ENCODE results near the gene ELK4.
"Not testable (repeated sequence)": the region's sequence is repeated elsewhere in the genome, so short reads cannot be mapped to it uniquely, and the experiment has no call there.

ELK4 gene

DNA sequence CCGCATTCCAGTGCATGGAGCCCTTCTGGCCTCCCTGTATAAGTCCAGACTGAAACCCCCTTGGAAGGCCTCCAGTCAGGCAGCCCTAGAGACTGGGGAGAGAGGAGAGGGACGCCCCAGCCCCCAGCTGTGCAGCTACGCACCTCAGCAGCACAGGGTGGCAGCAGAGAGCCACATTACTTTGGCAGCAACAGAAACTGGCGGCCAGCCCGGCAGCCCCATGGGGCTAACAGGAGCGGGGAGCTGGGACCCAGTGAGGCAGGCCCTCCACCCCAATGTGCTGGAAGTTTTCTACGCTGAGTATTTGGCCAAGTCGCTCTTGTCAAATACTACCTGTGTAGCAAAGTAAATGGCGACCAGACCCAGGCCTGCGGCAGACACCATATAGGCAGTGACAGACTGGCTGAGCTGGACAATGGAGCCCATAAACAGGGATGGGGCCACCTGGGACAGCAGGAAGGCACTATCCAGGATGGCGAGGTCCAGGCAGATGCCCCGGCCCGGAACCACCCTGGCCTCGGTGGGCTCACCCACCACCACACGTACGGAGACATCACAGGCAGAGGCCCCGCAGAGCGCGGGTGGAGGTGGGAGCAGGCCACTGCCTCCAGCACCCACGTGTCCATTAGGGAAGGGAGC, 27.3 kb upstream of the ELK4 start:
- DNase-seq (ENCODE audit: insufficient read length, low spot score) (peak; percentile 80), FAIRE-seq (no peak)
- TF ChIP-seq POLR2A (IDR thresholded peaks at IDR 0.05; ENCODE audit: low read depth, low read length) = 0 out of 2 replicates have a peak, but pooled peaks have one; percentile 21

GRCh38 chr1:205656236-205656635, 24.4 kb upstream of the ELK4 start:
- DNase-seq (ENCODE audit: insufficient read length, low spot score) (no peak), FAIRE-seq (no peak)
- TF ChIP-seq POLR2A (IDR thresholded peaks at IDR 0.05; ENCODE audit: low read depth, low read length) = no peak

DNA sequence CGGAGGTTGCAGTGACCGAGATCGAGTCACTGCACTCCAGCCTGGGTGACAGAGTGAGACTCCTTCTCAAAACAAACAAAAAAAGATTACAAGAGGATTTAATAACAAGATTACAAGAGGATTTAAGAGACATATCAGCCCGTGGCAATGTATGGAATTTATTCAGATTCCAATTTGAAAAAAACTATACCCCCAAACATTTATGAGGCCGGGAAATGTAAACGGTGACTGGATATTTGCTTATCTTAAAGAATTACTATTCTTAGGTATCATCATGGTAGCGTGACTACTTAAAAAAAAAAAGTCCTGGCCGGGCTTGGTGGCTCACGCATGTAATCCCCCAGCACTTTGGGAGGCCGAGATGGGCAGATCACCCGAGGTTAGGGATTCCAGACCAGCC, 21.2 kb upstream of the ELK4 start:
- DNase-seq (ENCODE audit: insufficient read length, low spot score) (no peak), FAIRE-seq (no peak)
- TF ChIP-seq POLR2A (IDR thresholded peaks at IDR 0.05; ENCODE audit: low read depth, low read length) = no peak

GRCh38 chr1:205650241-205650640, 18.4 kb upstream of the ELK4 start:
- DNase-seq (ENCODE audit: insufficient read length, low spot score) (no peak), FAIRE-seq (no peak)
- TF ChIP-seq POLR2A (IDR thresholded peaks at IDR 0.05; ENCODE audit: low read depth, low read length) = no peak

DNA sequence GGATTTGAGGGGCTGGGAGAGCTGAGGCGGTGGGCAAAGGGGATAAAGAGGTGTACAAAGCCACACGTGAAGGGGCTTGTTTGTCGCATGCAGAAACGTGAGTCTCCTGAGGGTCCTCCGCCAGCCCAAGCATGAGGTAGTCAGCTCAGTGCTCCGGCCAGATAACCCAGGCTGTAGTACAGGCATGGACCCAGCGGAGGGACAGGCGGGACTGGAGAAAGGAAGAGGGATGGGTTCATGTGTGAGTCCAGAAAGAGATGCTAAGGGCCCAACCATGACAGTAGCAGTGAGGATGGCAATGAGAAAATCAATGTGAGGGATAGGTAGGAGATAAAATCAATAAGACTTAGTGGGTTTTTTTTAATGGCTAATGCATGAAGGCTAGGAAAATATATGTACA, 13.7 kb upstream of the ELK4 start:
- no peak for TF ChIP-seq POLR2A (IDR thresholded peaks at IDR 0.05; ENCODE audit: low read depth, low read length)
- DNase-seq (ENCODE audit: insufficient read length, low spot score) (no peak), FAIRE-seq (no peak)

- TF ChIP-seq POLR2A (IDR thresholded peaks at IDR 0.05; ENCODE audit: low read depth, low read length) = no peak
- FAIRE-seq = no peak
- no peak for DNase-seq (ENCODE audit: insufficient read length, low spot score)
Observed at GRCh38 chr1:205642679-205643307, 11.0 kb upstream of the ELK4 start.

DNA sequence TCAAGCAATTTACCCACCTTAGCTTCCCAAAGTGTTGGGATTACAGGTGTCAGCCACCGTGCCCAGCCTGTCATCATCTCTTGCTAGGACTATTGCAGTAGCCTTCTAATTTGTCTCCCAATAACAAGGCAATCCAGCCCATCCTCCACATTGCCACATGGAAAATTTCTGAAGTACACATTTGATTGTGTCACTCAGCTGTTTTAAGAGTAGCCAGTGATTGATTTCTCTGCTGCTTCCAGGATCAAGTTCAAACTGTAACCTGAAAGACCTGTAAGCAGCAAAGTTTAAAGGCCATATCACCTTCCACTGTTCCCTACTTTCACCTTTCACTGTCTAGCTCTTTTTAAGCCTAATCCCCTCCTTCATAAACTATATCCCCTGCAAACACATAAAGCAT, 7.8 kb upstream of the ELK4 start:
- no peak for DNase-seq (ENCODE audit: insufficient read length, low spot score)
- no peak for FAIRE-seq
- TF ChIP-seq POLR2A (IDR thresholded peaks at IDR 0.05; ENCODE audit: low read depth, low read length) = no peak

DNA sequence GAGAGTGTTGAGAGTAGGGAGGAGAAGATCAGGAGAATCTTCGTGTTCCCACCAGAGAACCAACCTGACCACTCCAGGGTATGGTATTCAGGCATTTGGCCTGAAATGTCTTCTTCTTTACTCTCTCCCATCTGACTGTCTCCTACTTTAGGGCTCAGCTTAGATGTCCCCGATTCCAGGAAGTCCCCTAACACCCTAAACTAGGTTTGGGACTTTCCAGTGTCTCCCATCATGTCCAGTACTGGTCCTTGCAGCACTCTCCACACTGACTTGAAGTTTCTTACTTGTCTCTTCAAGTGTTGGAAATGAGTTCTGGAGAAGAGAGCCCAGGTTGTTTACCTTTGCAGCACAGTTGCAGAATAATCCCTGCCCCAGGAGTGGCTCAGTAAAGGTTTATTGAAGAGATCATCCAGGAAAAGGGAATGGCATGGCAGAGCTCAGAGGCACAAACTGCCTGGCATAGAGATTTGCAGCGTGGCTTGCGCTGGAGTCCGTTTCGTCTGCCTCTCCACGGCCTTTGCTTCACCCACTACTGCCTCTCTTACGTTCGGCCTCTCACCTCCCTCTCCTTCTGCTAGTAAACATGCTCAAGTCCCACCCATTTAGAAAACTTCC, 6.2 kb upstream of the ELK4 start:
- DNase-seq (ENCODE audit: insufficient read length, low spot score) (no peak), FAIRE-seq (no peak)
- TF ChIP-seq POLR2A (IDR thresholded peaks at IDR 0.05; ENCODE audit: low read depth, low read length) = no peak

GRCh38 chr1:205636732-205637131, 4.9 kb upstream of the ELK4 start:
- no peak for TF ChIP-seq POLR2A (IDR thresholded peaks at IDR 0.05; ENCODE audit: low read depth, low read length)
- no peak for FAIRE-seq
- DNase-seq (ENCODE audit: insufficient read length, low spot score) = no peak

- not testable (repeated sequence) for FAIRE-seq; DNase-seq (ENCODE audit: insufficient read length, low spot score)
Observed at GRCh38 chr1:205636138-205636530, 4.3 kb upstream of the ELK4 start.

DNA sequence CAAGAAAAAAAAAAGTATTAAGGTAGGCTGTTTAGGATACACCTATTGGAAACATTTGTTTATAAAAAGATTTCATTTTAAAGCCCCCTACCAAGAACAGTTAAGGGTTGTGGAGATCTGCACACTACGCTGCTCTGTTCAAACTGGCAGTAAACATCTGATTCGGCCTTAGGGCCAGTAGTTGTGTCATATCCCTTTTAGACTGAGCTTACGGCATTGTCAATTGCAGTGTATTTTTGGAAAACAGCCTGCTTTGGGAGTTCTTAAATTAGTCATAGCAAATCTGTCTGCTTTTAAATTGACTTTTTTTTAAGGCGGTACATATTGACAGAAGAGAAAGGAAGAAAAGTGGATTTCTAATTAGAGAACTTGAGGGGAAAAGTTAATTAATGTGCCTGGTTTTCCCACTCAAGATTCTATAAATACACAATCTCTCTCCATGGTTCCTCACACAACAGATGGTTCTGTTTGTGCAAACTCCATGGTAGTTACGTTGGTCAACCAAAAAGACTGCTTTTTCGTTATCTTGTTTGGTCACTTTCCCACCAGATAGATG, 1.7 kb upstream of the ELK4 start:
- no peak for TF ChIP-seq POLR2A (IDR thresholded peaks at IDR 0.05; ENCODE audit: low read depth, low read length)
- no peak for DNase-seq (ENCODE audit: insufficient read length, low spot score)
- FAIRE-seq = no peak

GRCh38 chr1:205632669-205633169, 908 bp upstream of the ELK4 start:
- TF ChIP-seq POLR2A (IDR thresholded peaks at IDR 0.05; ENCODE audit: low read depth, low read length) = no peak
- DNase-seq (ENCODE audit: insufficient read length, low spot score) (no peak), FAIRE-seq (no peak)

- no peak for FAIRE-seq
- peak; percentile 50 for DNase-seq (ENCODE audit: insufficient read length, low spot score)
- no peak for TF ChIP-seq POLR2A (IDR thresholded peaks at IDR 0.05; ENCODE audit: low read depth, low read length)
Observed at GRCh38 chr1:205631010-205631767, 622 bp downstream of the ELK4 start.

DNA sequence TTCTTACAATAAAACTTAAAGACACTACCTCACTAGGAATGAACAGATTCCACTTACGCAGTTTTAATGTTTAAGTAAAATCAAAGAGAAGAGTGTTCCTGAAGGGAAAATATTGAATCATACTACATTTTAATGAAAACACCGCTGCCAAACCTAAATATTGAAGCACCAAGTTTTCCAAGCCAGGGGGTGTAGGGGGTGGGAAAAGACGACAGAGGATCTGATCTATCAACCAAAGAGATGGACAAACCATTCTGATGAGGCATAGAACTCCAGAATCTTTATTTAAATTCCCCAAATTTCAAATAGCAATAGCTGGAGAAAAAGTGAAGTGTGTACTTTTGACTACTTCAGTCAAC, 1.2 kb downstream of the ELK4 start:
- no peak for FAIRE-seq
- no peak for TF ChIP-seq POLR2A (IDR thresholded peaks at IDR 0.05; ENCODE audit: low read depth, low read length)

More for the DNA sequence above, 1.2 kb downstream of the ELK4 start:
- no peak for DNase-seq (ENCODE audit: insufficient read length, low spot score)

Measured in H54 (cell line).